Suprapubic skin (tissue), 4 donors: ENCODE results near the gene OR7C1.

Experiments used
- CTCF ChIP-seq, 2 donors: fragments of 200-600 bp in 1 of 2; fragments of 450-650 bp in 1 of 2; sonication (generic) in 1 of 2; IDR thresholded peaks; one replicate each; pipeline ENCODE4 v1.5.1; 2016 to 2019; ENCODE audit warnings: antibody characterized with exemption in 2 of 2, mild to moderate bottlenecking in 1 of 2, moderate library complexity in 1 of 2
- EP300 ChIP-seq: sonication (generic); formaldehyde crosslinking; IDR thresholded peaks from one replicate; pipeline ENCODE4 v1.6.1; 2017; ENCODE audit warnings: antibody characterized with exemption
- POLR2A ChIP-seq, 2 donors: fragments of 450-650 bp; IDR thresholded peaks; one replicate each; pipeline ENCODE4 v1.6.1; 2017; ENCODE audit warnings: antibody characterized with exemption in 2 of 2, mild to moderate bottlenecking in 2 of 2, moderate library complexity in 2 of 2
- POLR2AphosphoS5 ChIP-seq, 3 donors: sonication (generic); formaldehyde crosslinking; IDR thresholded peaks; one replicate each; pipeline ENCODE4 v1.6.1; 2017; ENCODE audit warnings: antibody characterized with exemption in 3 of 3

- no peak for TF ChIP-seq EP300
- TF ChIP-seq CTCF (IDR thresholded peaks at IDR 0.05), result no peak
- TF ChIP-seq POLR2AphosphoS5 (IDR thresholded peaks at IDR 0.05), result no peak
- no peak for TF ChIP-seq POLR2A (IDR thresholded peaks at IDR 0.05)
Observed at GRCh38 chr19:14840206-14840605, 5.2 kb upstream of the OR7C1 start.
